Thyroid gland (tissue), 4 donors: ENCODE data around the gene PRKCE.

Experiments
- CTCF ChIP-seq, 6 experiments: fragments of 200-600 bp in 3 of 6; fragments of 450-650 bp in 3 of 6; sonication (generic) in 3 of 6; IDR thresholded peaks; one replicate each; pipeline ENCODE4 v1.5.1; 2016 to 2019; ENCODE audit warnings: antibody characterized with exemption in 6 of 6, mild to moderate bottlenecking in 2 of 6, inconsistent platforms in 1 of 6, moderate library complexity in 1 of 6
- POLR2A ChIP-seq, 2 donors: fragments of 450-650 bp; IDR thresholded peaks; one replicate each; pipeline ENCODE4 v1.6.1; 2017; ENCODE audit warnings: antibody characterized with exemption in 2 of 2, mild to moderate bottlenecking in 2 of 2, moderate library complexity in 1 of 2

- TF ChIP-seq CTCF (IDR thresholded peaks at IDR 0.05) (no peak), POLR2A (IDR thresholded peaks at IDR 0.05) (no peak)
Observed at GRCh38 chr2:46076875-46077274, 425.4 kb downstream of the PRKCE start.
